HG03354 (cell line): ENCODE data around the gene OR4D9.
"Not testable (repeated sequence)": the region's sequence is repeated elsewhere in the genome, so short reads cannot be mapped to it uniquely, and the experiment has no call there.

Experiments
- ATAC-seq: cut with Tn5 transposase; IDR thresholded peaks from one replicate; pipeline ENCODE4 v1.9.1; 2021; ENCODE audit warnings: mild to moderate bottlenecking; ENCODE audit not compliant: unreplicated experiment, poor library complexity, severe bottlenecking

The OR4D9 gene

GRCh38 chr11:59510941-59511589 lies at the start of gene OR4D9:
OR4D9 (plus strand) TSS chr11:59511539; CDS start chr11:59514913, 3,374 bp downstream.
- no peak for ATAC-seq

GRCh38 chr11:59463190-59463641 lies 48.1 kb upstream of the OR4D9 start:
- ATAC-seq, result no peak

- no peak for ATAC-seq
These were observed 38.3 kb upstream of the OR4D9 start, which contains the start of gene OR4D10 for GRCh38 chr11:59473015-59473414. OR4D10 (plus strand) TSS chr11:59473315; CDS start chr11:59477430, 4,115 bp downstream.

- no peak for ATAC-seq
These were observed 36.2 kb upstream of the OR4D9 start for GRCh38 chr11:59475176-59475575.

- ATAC-seq, result no peak
These were observed 31.4 kb upstream of the OR4D9 start for GRCh38 chr11:59479906-59480305.

- no peak for ATAC-seq
These were observed 31.0 kb upstream of the OR4D9 start for GRCh38 chr11:59480359-59480758.

GRCh38 chr11:59501931-59502330 lies 9.4 kb upstream of the OR4D9 start:
- ATAC-seq, result no peak

- no peak for ATAC-seq
These were observed 8.1 kb upstream of the OR4D9 start, which contains the start of gene OR4D11 for GRCh38 chr11:59503276-59503675. OR4D11 (plus strand) TSS chr11:59503576; CDS start chr11:59503576, 0 bp downstream.

- ATAC-seq, result no peak
These were observed 336 bp downstream of the OR4D9 start for GRCh38 chr11:59511675-59512074.

GRCh38 chr11:59520139-59520538 lies 8.8 kb downstream of the OR4D9 start:
- not testable (repeated sequence) for ATAC-seq

GRCh38 chr11:59520741-59521140 lies 9.4 kb downstream of the OR4D9 start:
- no peak for ATAC-seq

GRCh38 chr11:59523541-59523940 lies 12.2 kb downstream of the OR4D9 start:
- no peak for ATAC-seq

GRCh38 chr11:59528711-59529110 lies 17.4 kb downstream of the OR4D9 start:
- ATAC-seq, result no peak

- ATAC-seq, result no peak
These were observed 21.3 kb downstream of the OR4D9 start for GRCh38 chr11:59532620-59533019.

- no peak for ATAC-seq
These were observed 23.3 kb downstream of the OR4D9 start for GRCh38 chr11:59534676-59535075.

GRCh38 chr11:59542142-59542810 lies 30.9 kb downstream of the OR4D9 start:
- no peak for ATAC-seq

- not testable (repeated sequence) for ATAC-seq
These were observed 32.4 kb downstream of the OR4D9 start for GRCh38 chr11:59543713-59544112.

- ATAC-seq, result no peak
These were observed 33.5 kb downstream of the OR4D9 start for GRCh38 chr11:59544869-59545178.

GRCh38 chr11:59545179-59546020 lies 34.1 kb downstream of the OR4D9 start:
- no peak for ATAC-seq

GRCh38 chr11:59547605-59548308 lies 36.4 kb downstream of the OR4D9 start:
- not testable (repeated sequence) for ATAC-seq
